MM.1S (cell line): Measurements from ENCODE around the gene ZNF254.
"Not testable (repeated sequence)": the region's sequence is repeated elsewhere in the genome, so short reads cannot be mapped to it uniquely, and the experiment has no call there.

Experiments used
- DNase-seq: peaks from one replicate; pipeline ENCODE4 v3.0.0-alpha.2; 2015
- H2AFZ ChIP-seq: fragments of 300-600 bp; sonication (generic); 2 replicates; pipeline ENCODE4 v1.6.0; 2016; ENCODE audit warnings: antibody characterized with exemption, low read length
- H3F3A ChIP-seq: fragments of 300-600 bp; sonication (generic); 2 replicates; pipeline ENCODE4 v1.6.1; 2016; ENCODE audit warnings: mild to moderate bottlenecking, antibody characterized with exemption, low read length, moderate library complexity, mixed read lengths; ENCODE audit not compliant: insufficient read depth
- H3K27ac ChIP-seq: fragments of 300-600 bp; sonication (generic); 2 replicates; pipeline ENCODE4 v1.5.1; 2016; ENCODE audit warnings: mild to moderate bottlenecking, low read length
- H3K27me3 ChIP-seq: fragments of 300-600 bp; sonication (generic); replicated peaks from 2 replicates; pipeline ENCODE4 v1.6.0; 2016; ENCODE audit warnings: low read length; ENCODE audit not compliant: insufficient read depth
- H3K36me3 ChIP-seq: fragments of 300-600 bp; sonication (generic); replicated peaks from 2 replicates; pipeline ENCODE4 v1.6.1; 2016; ENCODE audit warnings: mild to moderate bottlenecking, low read length, mixed read lengths; ENCODE audit not compliant: insufficient read depth
- H3K4me1 ChIP-seq: fragments of 300-600 bp; sonication (generic); 2 replicates; pipeline ENCODE4 v1.6.1; 2016; ENCODE audit warnings: low read length, mixed read lengths
- H3K4me2 ChIP-seq: fragments of 300-600 bp; sonication (generic); 2 replicates; pipeline ENCODE4 v1.6.0; 2016; ENCODE audit warnings: low read depth, low read length
- H3K4me3 ChIP-seq: fragments of 300-600 bp; sonication (generic); 2 replicates; pipeline ENCODE4 v1.5.1; 2016; ENCODE audit warnings: low read length, mixed read lengths
- H3K79me2 ChIP-seq: fragments of 300-600 bp; sonication (generic); 2 replicates; pipeline ENCODE4 v1.6.1; 2016; ENCODE audit warnings: mixed run types, low read length, mixed read lengths
- H3K9ac ChIP-seq: fragments of 300-600 bp; sonication (generic); 2 replicates; pipeline ENCODE4 v1.6.1; 2016; ENCODE audit warnings: low read length, mixed read lengths
- H3K9me2 ChIP-seq: fragments of 300-600 bp; sonication (generic); replicated peaks from 2 replicates; pipeline ENCODE4 v1.6.1; 2016; ENCODE audit warnings: mild to moderate bottlenecking, low read length, mixed read lengths; ENCODE audit not compliant: insufficient read depth
- H3K9me3 ChIP-seq: fragments of 300-600 bp; sonication (generic); replicated peaks from 2 replicates; pipeline ENCODE4 v1.6.1; 2016; ENCODE audit warnings: mild to moderate bottlenecking, low read length, mixed read lengths; ENCODE audit not compliant: insufficient read depth
- H4K20me1 ChIP-seq: fragments of 300-600 bp; sonication (generic); 2 replicates; pipeline ENCODE4 v1.6.1; 2016; ENCODE audit warnings: mild to moderate bottlenecking, low read length, moderate library complexity, mixed read lengths; ENCODE audit not compliant: insufficient read depth
- EZH2 ChIP-seq: fragments of 300-600 bp; sonication (generic); optimal IDR thresholded peaks from 2 replicates; pipeline ENCODE3; 2017; ENCODE audit warnings: low read depth, mild to moderate bottlenecking, antibody characterized with exemption, low read length, mixed read lengths
- EZH2phosphoT487 ChIP-seq: fragments of 300-600 bp; sonication (generic); IDR thresholded peaks from 2 replicates; pipeline ENCODE4 v1.6.1; 2018; ENCODE audit warnings: antibody characterized with exemption, low read length
- TF ChIP-seq, protein P1 (sequence below): fragments of 300-600 bp; sonication (generic); IDR thresholded peaks from 2 replicates; pipeline ENCODE4 v1.5.1; 2016; ENCODE audit warnings: antibody characterized with exemption, low read length, mixed read lengths

Gene ZNF254

DNA sequence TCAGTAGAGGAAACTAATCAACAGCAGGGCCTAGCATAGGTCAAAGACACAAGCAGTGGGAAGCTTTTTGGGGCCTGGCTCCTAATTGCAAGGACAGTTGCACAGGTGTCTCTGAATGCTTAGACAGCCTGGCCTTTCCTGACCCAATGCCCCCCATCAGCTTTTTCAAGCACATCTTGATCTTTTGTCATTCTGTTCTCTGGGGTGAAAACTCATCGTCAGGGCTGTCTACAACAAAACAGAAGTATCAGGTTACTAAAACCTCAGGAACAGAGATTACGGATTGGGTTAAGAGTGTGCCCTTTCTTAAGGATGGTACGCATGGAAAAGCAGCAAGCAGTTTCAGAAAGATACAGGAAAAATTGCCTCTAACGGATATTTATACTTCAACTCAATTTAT lies 8.3 kb upstream of the ZNF254 start:
- Histone ChIP-seq H2AFZ (no peak overlapping the region), H3K9me2 (no peaks in the 10 kb centered on the region), H4K20me1 (no peaks in the 10 kb centered on the region), H3K9ac (no peak overlapping the region), H3F3A (no peaks in the 10 kb centered on the region), H3K4me3 (no peak overlapping the region), H3K4me1 (no peaks in the 10 kb centered on the region), H3K36me3 (no peaks in the 10 kb centered on the region), H3K79me2 (no peaks in the 10 kb centered on the region), H3K27me3 (no peaks in the 10 kb centered on the region), H3K4me2 (no peak overlapping the region), H3K27ac (no peak overlapping the region), H3K9me3 (no peaks in the 10 kb centered on the region)
- TF ChIP-seq EZH2 = no peak
- TF ChIP-seq, protein P1, sequence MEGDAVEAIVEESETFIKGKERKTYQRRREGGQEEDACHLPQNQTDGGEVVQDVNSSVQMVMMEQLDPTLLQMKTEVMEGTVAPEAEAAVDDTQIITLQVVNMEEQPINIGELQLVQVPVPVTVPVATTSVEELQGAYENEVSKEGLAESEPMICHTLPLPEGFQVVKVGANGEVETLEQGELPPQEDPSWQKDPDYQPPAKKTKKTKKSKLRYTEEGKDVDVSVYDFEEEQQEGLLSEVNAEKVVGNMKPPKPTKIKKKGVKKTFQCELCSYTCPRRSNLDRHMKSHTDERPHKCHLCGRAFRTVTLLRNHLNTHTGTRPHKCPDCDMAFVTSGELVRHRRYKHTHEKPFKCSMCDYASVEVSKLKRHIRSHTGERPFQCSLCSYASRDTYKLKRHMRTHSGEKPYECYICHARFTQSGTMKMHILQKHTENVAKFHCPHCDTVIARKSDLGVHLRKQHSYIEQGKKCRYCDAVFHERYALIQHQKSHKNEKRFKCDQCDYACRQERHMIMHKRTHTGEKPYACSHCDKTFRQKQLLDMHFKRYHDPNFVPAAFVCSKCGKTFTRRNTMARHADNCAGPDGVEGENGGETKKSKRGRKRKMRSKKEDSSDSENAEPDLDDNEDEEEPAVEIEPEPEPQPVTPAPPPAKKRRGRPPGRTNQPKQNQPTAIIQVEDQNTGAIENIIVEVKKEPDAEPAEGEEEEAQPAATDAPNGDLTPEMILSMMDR = no peak
- TF ChIP-seq EZH2phosphoT487 = no peak
- no peak for DNase-seq

DNA sequence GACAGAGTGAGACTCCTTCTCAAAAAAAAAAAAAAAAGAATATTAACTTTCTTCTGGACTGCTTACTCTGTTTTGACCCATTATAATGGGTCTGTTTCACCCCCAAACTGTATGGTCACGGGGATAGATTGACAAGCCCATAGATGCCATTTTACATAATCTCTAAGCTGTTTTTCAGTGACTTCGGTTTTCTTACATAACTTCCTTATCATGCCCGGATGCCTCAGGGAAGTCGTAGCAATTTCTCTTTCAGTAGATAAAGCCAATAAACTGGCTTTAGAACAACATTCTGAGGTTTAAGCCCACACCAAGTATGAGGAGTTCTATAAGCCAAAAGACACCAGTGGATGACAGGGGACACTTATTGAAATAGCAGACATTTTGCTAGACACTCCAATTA lies 5.9 kb upstream of the ZNF254 start:
- Histone ChIP-seq H3K79me2 (no peaks in the 10 kb centered on the region), H3K9me3 (no peaks in the 10 kb centered on the region), H3K4me1 (no peaks in the 10 kb centered on the region), H4K20me1 (no peaks in the 10 kb centered on the region), H3K9ac (no peak overlapping the region), H2AFZ (no peak overlapping the region), H3K4me3 (no peak overlapping the region), H3K27me3 (no peaks in the 10 kb centered on the region), H3K27ac (no peak overlapping the region), H3F3A (no peaks in the 10 kb centered on the region), H3K4me2 (no peak overlapping the region), H3K36me3 (no peaks in the 10 kb centered on the region), H3K9me2 (no peaks in the 10 kb centered on the region)
- DNase-seq = no peak
- TF ChIP-seq, protein P1 = no peak
- no peak for TF ChIP-seq EZH2
- TF ChIP-seq EZH2phosphoT487 = no peak

GRCh38 chr19:24098359-24098758 lies 11.4 kb downstream of the ZNF254 start:
- H3K4me1 ChIP-seq = no peaks in the 10 kb centered on the region
- H3K36me3 ChIP-seq = no peaks in the 10 kb centered on the region
- no peaks in the 10 kb centered on the region for H3K9me3 ChIP-seq
- no peak overlapping the region for H2AFZ ChIP-seq
- DNase-seq = no peak
- no peaks in the 10 kb centered on the region for H3K27me3 ChIP-seq
- no peaks in the 10 kb centered on the region for H3K79me2 ChIP-seq
- no peaks in the 10 kb centered on the region for H4K20me1 ChIP-seq
- no peaks in the 10 kb centered on the region for H3F3A ChIP-seq
- H3K27ac ChIP-seq = no peak overlapping the region
- no peak overlapping the region for H3K4me2 ChIP-seq
- H3K9ac ChIP-seq = no peak overlapping the region
- H3K4me3 ChIP-seq = no peak overlapping the region
- TF ChIP-seq EZH2 (no peak), EZH2phosphoT487 (no peak)
- TF ChIP-seq, protein P1 = no peak
- no peaks in the 10 kb centered on the region for H3K9me2 ChIP-seq

DNA sequence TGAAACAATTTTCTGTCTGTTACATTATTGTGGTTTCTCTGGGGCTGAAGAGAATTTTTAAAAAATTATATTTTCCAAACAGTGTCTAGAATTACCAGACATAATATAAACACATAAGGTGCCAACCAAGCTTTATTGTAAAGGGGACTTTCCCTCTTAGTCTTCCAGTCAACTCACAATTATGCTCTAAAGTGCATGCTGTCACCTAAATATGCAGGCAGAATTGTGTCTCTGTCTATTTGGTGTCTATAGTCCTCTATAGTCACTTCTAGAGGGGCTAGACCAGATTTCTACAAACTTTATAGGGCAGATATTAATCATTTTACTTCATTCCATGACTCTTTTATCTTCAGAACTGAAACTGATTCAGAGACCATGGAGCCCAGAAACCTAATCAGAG lies 12.8 kb downstream of the ZNF254 start:
- Histone ChIP-seq H3K4me3 (no peak overlapping the region), H3K27me3 (no peaks in the 10 kb centered on the region), H3K9me2 (no peaks in the 10 kb centered on the region), H3K4me2 (no peak overlapping the region), H3K79me2 (no peaks in the 10 kb centered on the region), H2AFZ (no peak overlapping the region), H3K27ac (no peak overlapping the region), H3K36me3 (no peaks in the 10 kb centered on the region), H3F3A (no peaks in the 10 kb centered on the region), H3K4me1 (no peaks in the 10 kb centered on the region), H3K9me3 (no peaks in the 10 kb centered on the region), H4K20me1 (no peaks in the 10 kb centered on the region), H3K9ac (no peak overlapping the region)
- no peak for DNase-seq
- TF ChIP-seq EZH2phosphoT487 (no peak), EZH2 (no peak)
- TF ChIP-seq, protein P1 = no peak

GRCh38 chr19:24100597-24100996 lies 13.6 kb downstream of the ZNF254 start:
- not testable (repeated sequence) for H3K79me2 ChIP-seq, DNase-seq, H3K4me3 ChIP-seq, H3K9me3 ChIP-seq, H4K20me1 ChIP-seq, H3K27ac ChIP-seq, H3K4me2 ChIP-seq, H3K9me2 ChIP-seq, H3K36me3 ChIP-seq, H3K27me3 ChIP-seq, H3F3A ChIP-seq, H2AFZ ChIP-seq, H3K4me1 ChIP-seq, H3K9ac ChIP-seq
